Measurements from ENCODE around the gene HOOK1.

DNA sequence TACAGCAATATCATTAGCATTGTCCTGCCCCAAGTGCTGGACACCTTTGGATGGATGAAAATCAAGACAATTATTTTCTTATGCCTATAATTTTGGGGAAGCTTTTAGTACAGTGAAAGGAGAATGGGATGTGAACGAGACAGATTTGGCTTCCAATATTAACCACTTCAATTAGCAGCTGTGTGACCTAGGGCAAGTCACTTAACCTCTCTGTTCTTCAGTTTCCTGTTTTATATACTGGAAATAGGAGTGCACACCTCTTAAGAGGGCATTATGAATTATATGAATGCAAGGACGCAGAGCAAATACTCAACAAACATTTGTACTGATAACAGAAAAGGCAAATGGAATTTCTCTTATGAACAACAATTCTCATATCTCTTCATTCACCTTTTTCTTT is 93.3 kb downstream of the HOOK1 start:
- TF ChIP-seq POLR2A (IDR thresholded peaks at IDR 0.05): no peak
- TF ChIP-seq, protein P1, sequence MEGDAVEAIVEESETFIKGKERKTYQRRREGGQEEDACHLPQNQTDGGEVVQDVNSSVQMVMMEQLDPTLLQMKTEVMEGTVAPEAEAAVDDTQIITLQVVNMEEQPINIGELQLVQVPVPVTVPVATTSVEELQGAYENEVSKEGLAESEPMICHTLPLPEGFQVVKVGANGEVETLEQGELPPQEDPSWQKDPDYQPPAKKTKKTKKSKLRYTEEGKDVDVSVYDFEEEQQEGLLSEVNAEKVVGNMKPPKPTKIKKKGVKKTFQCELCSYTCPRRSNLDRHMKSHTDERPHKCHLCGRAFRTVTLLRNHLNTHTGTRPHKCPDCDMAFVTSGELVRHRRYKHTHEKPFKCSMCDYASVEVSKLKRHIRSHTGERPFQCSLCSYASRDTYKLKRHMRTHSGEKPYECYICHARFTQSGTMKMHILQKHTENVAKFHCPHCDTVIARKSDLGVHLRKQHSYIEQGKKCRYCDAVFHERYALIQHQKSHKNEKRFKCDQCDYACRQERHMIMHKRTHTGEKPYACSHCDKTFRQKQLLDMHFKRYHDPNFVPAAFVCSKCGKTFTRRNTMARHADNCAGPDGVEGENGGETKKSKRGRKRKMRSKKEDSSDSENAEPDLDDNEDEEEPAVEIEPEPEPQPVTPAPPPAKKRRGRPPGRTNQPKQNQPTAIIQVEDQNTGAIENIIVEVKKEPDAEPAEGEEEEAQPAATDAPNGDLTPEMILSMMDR (IDR thresholded peaks at IDR 0.05): no peak

Measured in right lobe of liver (tissue), 4 donors.